GM12878 (cell line): ENCODE measurements around the gene SKAP1. TPM values are rescaled to one million over a fixed set of nuclear protein-coding genes. Genes with fewer than 3 reads are reported as not detected.
A peak's percentile ranks its signal among the peaks of the same experiment; 100 is the strongest.

Experiments used
- ATAC-seq: fragments of 200-7000 bp; cut with Tn5 transposase; 3 replicates; pipeline ENCODE4 v1.9.1; 2020; ENCODE audit warnings: mild to moderate bottlenecking, moderate library complexity
- BruUV-seq: library from RNA; stranded (reverse); fragments of 400-500 nt; replicated peaks from 2 replicates; lab custom pipeline; 2021; lab: Mats Ljungman, UMichigan
- CTCF ChIA-PET: fragments of 300-600 bp; sonication (Branson Sonifier 250); formaldehyde crosslinking; extraction: SDS; loops from one replicate; lab custom pipeline; 2021; ENCODE audit warnings: inconsistent platforms; lab: Yijun Ruan, JAX
- POLR2A ChIA-PET: fragments of 350-600 bp; formaldehyde crosslinking; extraction: SDS; loops from one replicate; lab custom pipeline; 2021; ENCODE audit warnings: inconsistent platforms; lab: Charles Lee
- RAD21 ChIA-PET: fragments of 300-600 bp; sonication (Branson Sonifier 250); formaldehyde crosslinking; loops from one replicate; lab custom pipeline; 2023; ENCODE audit warnings: antibody characterized with exemption; ENCODE audit not compliant: unreplicated experiment; lab: Charles Lee
- SMC1A ChIA-PET: fragments of 300-600 bp; sonication (Branson Sonifier 250); formaldehyde crosslinking; loops from one replicate; lab custom pipeline; 2023; ENCODE audit not compliant: unreplicated experiment, uncharacterized antibody; lab: Charles Lee
- DNase-seq: peaks from one replicate; pipeline ENCODE4 v3.0.0-alpha.2; 2011; ENCODE audit warnings: low read depth, low spot score
- FAIRE-seq: peaks from 3 replicates; lab custom pipeline; 2011; peaks lifted over from hg19 to GRCh38; lab: Jason Lieb, UNC
- H2AFZ ChIP-seq: 2 replicates; pipeline ENCODE4 v1.6.0; 2011; ENCODE audit warnings: low read depth, low read length, control low read depth; ENCODE audit not compliant: control insufficient read depth
- H3K27ac ChIP-seq: 2 replicates; pipeline ENCODE4 v1.5.1; 2011; ENCODE audit warnings: control low read depth; ENCODE audit not compliant: control insufficient read depth, insufficient read depth
- H3K27me3 ChIP-seq, 2 experiments: replicated peaks in 1 of 2; 2 replicates each; pipeline versions ENCODE4 v1.6.0 to v1.6.1; 2011; ENCODE audit warnings: low read length in 1 of 2; ENCODE audit not compliant: control insufficient read depth in 2 of 2, insufficient read depth in 2 of 2
- H3K36me3 ChIP-seq, 2 experiments: 2 replicates each; pipeline ENCODE4 v1.5.1; 2011; ENCODE audit warnings: low read length in 1 of 2; ENCODE audit not compliant: control insufficient read depth in 2 of 2, insufficient read depth in 2 of 2
- H3K4me1 ChIP-seq: 2 replicates; pipeline ENCODE4 v1.6.1; 2011; ENCODE audit warnings: mild to moderate bottlenecking, low read length, moderate library complexity, mixed read lengths; ENCODE audit not compliant: control insufficient read depth, insufficient read depth
- H3K4me2 ChIP-seq: 2 replicates; pipeline ENCODE4 v1.6.0; 2011; ENCODE audit warnings: control low read depth; ENCODE audit not compliant: control insufficient read depth, insufficient read depth
- H3K4me3 ChIP-seq: fragments of 200-600 bp; sonication (generic); 2 replicates; pipeline ENCODE4 v1.5.1; 2016
- H3K79me2 ChIP-seq: 2 replicates; pipeline ENCODE4 v1.6.0; 2011; ENCODE audit warnings: low read length; ENCODE audit not compliant: control insufficient read depth, insufficient read depth
- H3K9ac ChIP-seq: 2 replicates; pipeline ENCODE4 v1.8.0; 2011; ENCODE audit warnings: low read length, control low read depth, mixed read lengths; ENCODE audit not compliant: control insufficient read depth, insufficient read depth
- H3K9me3 ChIP-seq: replicated peaks from 3 replicates; pipeline ENCODE4 v1.5.1; 2011; ENCODE audit warnings: mild to moderate bottlenecking, low read length; ENCODE audit not compliant: control insufficient read depth, insufficient read depth
- H4K20me1 ChIP-seq: 2 replicates; pipeline ENCODE4 v1.6.0; 2011; ENCODE audit not compliant: control insufficient read depth, insufficient read depth
- NR2C1 ChIP-seq: fragments of 450-650 bp; IDR thresholded peaks from 2 replicates; pipeline ENCODE4 v1.6.1; 2017; ENCODE audit warnings: antibody characterized with exemption, mild to moderate bottlenecking, moderate library complexity
- TBL1XR1 ChIP-seq: IDR thresholded peaks from 2 replicates; pipeline ENCODE4 v1.6.1; 2012; ENCODE audit warnings: low read depth, low read length, improper control_type of control experiment
- ZBTB11 ChIP-seq: fragments of 450-650 bp; formaldehyde crosslinking; IDR thresholded peaks from 2 replicates; pipeline ENCODE4 v1.5.0; 2022; ENCODE audit warnings: mild to moderate bottlenecking, missing genetic modification characterization
- ZNF384 ChIP-seq: IDR thresholded peaks from 2 replicates; pipeline ENCODE4 v1.6.1; 2012; ENCODE audit warnings: low read depth, mild to moderate bottlenecking, low read length, improper control_type of control experiment, borderline replicate concordance
- WGBS: methylation state at CpG from one replicate; pipeline ENCODE4 v1.1.6; 2016; ENCODE audit warnings: low lambda C conversion rate; ENCODE audit not compliant: insufficient replicate concordance, insufficient coverage; ENCODE audit errors: missing lambda C conversion rate; 5-methylcytosine and 5-hydroxymethylcytosine counted together
- in situ Hi-C: fragments of 300-500 bp; cut with MboI; formaldehyde crosslinking; loops from 9 replicates; pipeline ENCODE4 v1.14.3; 2018; ENCODE audit warnings: mixed read lengths
- intact Hi-C: fragments of 100-400 bp; cut with micrococcal nuclease; formaldehyde crosslinking; loops from one replicate; pipeline ENCODE4 v1.14.2; 2022; ENCODE audit not compliant: unreplicated experiment
- polyA plus RNA-seq, 11 experiments: library from polyadenylated mRNA; depleted of rRNA in 4 of 11; unstranded in 6 of 11; stranded (reverse) in 5 of 11; fragments of >200 nt; fragmentation: Nextera tagmentation in 4 of 11; fragmentation: Illumina TruSeq in 1 of 11; extraction: Ambion mirVana in 4 of 11; extraction: Trizol in 1 of 11; gene quantifications; 1 replicate in 1 of 11; 2 replicates in 10 of 11; pipeline versions ENCODE4 v1.2.1 to v1.2.3, GENCODE V29; 2011 to 2016; ENCODE audit warnings: inconsistent platforms in 2 of 11, missing spikeins in 2 of 11, low read depth in 1 of 11
- total RNA-seq, 4 experiments: library from RNA; depleted of rRNA in 3 of 4; stranded (reverse); fragments of >200 nt in 3 of 4; fragmentation: Illumina TruSeq in 1 of 4; extraction: Trizol in 1 of 4; gene quantifications; 2 replicates each; pipeline versions ENCODE4 v1.2.1 to v1.2.3, GENCODE V29; 2013 to 2021

SKAP1 gene
- total and polyA plus RNA-seq, 10 of the 15 experiments (the other 5 are each of a cell fraction or from before 2014, with no cell fraction given), result 17.1 to 97.6 (median 35.9) TPM

DNA sequence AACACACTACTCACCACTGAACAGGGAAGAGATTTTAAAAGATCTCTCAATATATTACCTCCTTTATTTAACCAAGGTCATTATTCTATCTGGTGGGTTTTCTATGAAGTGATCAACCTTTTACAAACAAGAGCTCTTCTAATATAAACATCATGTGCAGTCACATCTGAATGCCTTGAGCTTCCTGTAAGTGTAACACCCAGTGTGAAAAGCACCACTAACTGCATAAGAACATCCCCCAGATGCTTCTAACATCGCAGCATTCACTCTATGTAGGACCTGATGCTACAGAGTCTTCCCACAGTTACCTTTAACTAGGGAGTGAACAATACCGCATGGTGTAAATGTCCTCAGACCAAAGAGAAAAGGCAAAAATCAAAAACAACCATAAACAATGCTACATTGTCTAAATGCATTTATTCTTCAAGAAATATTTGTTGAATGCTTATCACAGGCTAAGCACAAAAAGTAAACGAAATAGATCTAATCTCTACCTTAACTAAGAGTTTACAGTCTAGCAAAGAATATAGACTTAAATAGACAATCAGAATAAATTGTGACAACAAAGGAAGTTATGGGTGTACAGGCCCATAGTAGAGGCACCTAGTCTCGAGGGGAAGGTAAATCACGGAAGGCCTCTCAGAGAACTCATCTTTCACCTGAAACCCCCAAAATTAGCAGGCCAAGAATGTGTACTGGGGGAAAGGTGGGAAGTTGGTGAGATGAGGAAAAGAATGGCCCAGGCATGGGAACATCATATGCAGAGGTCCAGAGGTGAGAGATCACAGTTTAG lies 16.2 kb downstream of the SKAP1 start:
- no peaks in the 10 kb centered on the region for H3K9me3 ChIP-seq
- in situ Hi-C loops, result no loop called here
- H3K27me3 ChIP-seq, result no peaks in the 10 kb centered on the region
- intact Hi-C loops, result no loop called here
- no peak overlapping the region for H3K9ac ChIP-seq
- no peaks in the 10 kb centered on the region for H4K20me1 ChIP-seq
- peak overlapping the region; percentile 21; the same call in 1 of the 2 replicates for H3K4me2 ChIP-seq
- 43% methylated on average over 5 of the region's 5 CpGs for WGBS
- CTCF ChIA-PET, result interaction anchor here (0.6 to 2.0 kb wide), 15 partner anchors 11 to 1183 kb away, joined by 3 to 5 read pairs (median 4); partner anchors contain the start of gene ATP5MC1
- RAD21 ChIA-PET, result interaction anchor here (0.9 to 6.6 kb wide), 12 partner anchors 15 to 179 kb away, joined by 3 to 45 read pairs (median 4); partner anchors contain the start of gene HOXB5
- H3K27ac ChIP-seq, result peak overlapping the region; percentile 33; the same call in 1 of the 2 replicates
- SMC1A ChIA-PET, result interaction anchor here (0.7 to 3.3 kb wide), 21 partner anchors 11 to 179 kb away, joined by 3 to 23 read pairs (median 5); no protein-coding TSS in a partner anchor
- peaks cover 14% of the 10 kb centered on the region for H3K4me1 ChIP-seq
- peaks cover 36% of the 10 kb centered on the region for H3K79me2 ChIP-seq
- H2AFZ ChIP-seq, result no peak overlapping the region
- no peak for FAIRE-seq
- peaks cover 0 to 2% of the 10 kb centered on the region in 2 experiments; a peak in 2 of 4 replicates for H3K36me3 ChIP-seq
- TF ChIP-seq ZNF384 (no peak), TBL1XR1 (no peak), NR2C1 (no peak), ZBTB11 (CRISPR knock-in tag) (no peak)
- POLR2A ChIA-PET, result interaction anchor here (0.7 to 3.3 kb wide), 9 partner anchors 11 to 79 kb away, joined by 3 to 18 read pairs (median 4); no protein-coding TSS in a partner anchor
- no peak for DNase-seq
- BruUV-seq, result no TSS peak
- no peak overlapping the region for H3K4me3 ChIP-seq
- ATAC-seq, result peak; percentile 73
